Measurements from ENCODE around the gene PCP4L1.
"Not testable (repeated sequence)": the region's sequence is repeated elsewhere in the genome, so short reads cannot be mapped to it uniquely, and the experiment has no call there.

Gene PCP4L1

GRCh38 chr1:161229896-161230295, 28.6 kb upstream of the PCP4L1 start:
- DNase-seq, result no peak

- DNase-seq, result no peak
Measured at GRCh38 chr1:161230762-161231161, 27.8 kb upstream of the PCP4L1 start.

- DNase-seq, result no peak
Measured at GRCh38 chr1:161233102-161233501, 25.4 kb upstream of the PCP4L1 start.

GRCh38 chr1:161235957-161236775, 22.4 kb upstream of the PCP4L1 start:
- DNase-seq, result no peak

- DNase-seq, result no peak
Measured at GRCh38 chr1:161238039-161238473, 20.5 kb upstream of the PCP4L1 start, which contains the start of gene NR1I3. Gene NR1I3 (minus strand): TSS chr1:161238203. CDS start chr1:161236565, 1,638 bp downstream.

GRCh38 chr1:161241682-161242081, 16.9 kb upstream of the PCP4L1 start:
- DNase-seq, result no peak

- no peak for DNase-seq
Measured at GRCh38 chr1:161242313-161242712, 16.2 kb upstream of the PCP4L1 start.

- DNase-seq, result no peak
Measured at GRCh38 chr1:161244888-161245287, 13.7 kb upstream of the PCP4L1 start.

- not testable (repeated sequence) for DNase-seq
Measured at GRCh38 chr1:161250100-161250499, 8.4 kb upstream of the PCP4L1 start.

- DNase-seq, result no peak
Measured at GRCh38 chr1:161250829-161251228, 7.7 kb upstream of the PCP4L1 start.

- no peak for DNase-seq
Measured at GRCh38 chr1:161251579-161251978, 7.0 kb upstream of the PCP4L1 start.

- DNase-seq, result not testable (repeated sequence)
Measured at GRCh38 chr1:161255302-161255701, 3.2 kb upstream of the PCP4L1 start.

GRCh38 chr1:161255955-161256520, 2.5 kb upstream of the PCP4L1 start:
- not testable (repeated sequence) for DNase-seq

GRCh38 chr1:161257109-161257508, 1.4 kb upstream of the PCP4L1 start:
- DNase-seq, result not testable (repeated sequence)

GRCh38 chr1:161259345-161259702, 779 bp downstream of the PCP4L1 start:
- DNase-seq, result no peak

GRCh38 chr1:161259765-161260164, 1.2 kb downstream of the PCP4L1 start:
- no peak for DNase-seq

- no peak for DNase-seq
Measured at GRCh38 chr1:161260376-161261260, 2.1 kb downstream of the PCP4L1 start.

- no peak for DNase-seq
Measured at GRCh38 chr1:161261261-161262235, 3.0 kb downstream of the PCP4L1 start.

GRCh38 chr1:161265305-161265704, 6.8 kb downstream of the PCP4L1 start:
- no peak for DNase-seq

- DNase-seq, result no peak
Measured at GRCh38 chr1:161266202-161266601, 7.7 kb downstream of the PCP4L1 start.

GRCh38 chr1:161266836-161267235, 8.3 kb downstream of the PCP4L1 start:
- no peak for DNase-seq

- no peak for DNase-seq
Measured at GRCh38 chr1:161267321-161267720, 8.8 kb downstream of the PCP4L1 start.

All from NCI-H1930 (cell line).